CD14-positive monocyte (primary cell): Measurements from ENCODE around the gene PUSL1. TPM values are rescaled to one million over a fixed set of nuclear protein-coding genes. Genes with fewer than 3 reads are reported as not detected.

ENCODE experiments used
- DNase-seq, 3 donors: peaks; one replicate each; pipeline ENCODE4 v3.0.0-alpha.2; 2011 to 2022
- H2AFZ ChIP-seq: 2 replicates; pipeline ENCODE4 v1.6.0; 2012; ENCODE audit warnings: mild to moderate bottlenecking, low read depth, low read length, inconsistent platforms; ENCODE audit not compliant: insufficient read depth, poor library complexity, severe bottlenecking
- H3K27ac ChIP-seq, 2 donors: 1 replicate in 1 of 2; 2 replicates in 1 of 2; pipeline ENCODE4 v1.5.1; 2012 to 2013; ENCODE audit warnings: low read length in 2 of 2, control low read depth in 1 of 2, inconsistent platforms in 1 of 2, low read depth in 1 of 2, mild to moderate bottlenecking in 1 of 2
- H3K27me3 ChIP-seq, 2 donors: one replicate each; pipeline versions ENCODE4 v1.6.0 to v1.6.1; 2011 to 2013; ENCODE audit warnings: low read length in 2 of 2; ENCODE audit not compliant: control insufficient read depth in 2 of 2, insufficient read depth in 2 of 2
- H3K36me3 ChIP-seq, 2 donors: replicated peaks in 1 of 2; 1 replicate in 1 of 2; 2 replicates in 1 of 2; pipeline versions ENCODE4 v1.5.1 to v1.6.1; 2012 to 2013; ENCODE audit warnings: low read length in 2 of 2, control low read depth in 1 of 2, inconsistent platforms in 1 of 2, mild to moderate bottlenecking in 1 of 2; ENCODE audit not compliant: insufficient read depth in 2 of 2, control insufficient read depth in 1 of 2
- H3K4me1 ChIP-seq, 2 donors: 1 replicate in 1 of 2; 2 replicates in 1 of 2; pipeline versions ENCODE4 v1.5.1 to v1.6.1; 2012 to 2013; ENCODE audit warnings: low read length in 2 of 2, control low read depth in 1 of 2, inconsistent platforms in 1 of 2, mild to moderate bottlenecking in 1 of 2, moderate library complexity in 1 of 2; ENCODE audit not compliant: insufficient read depth in 2 of 2, control insufficient read depth in 1 of 2
- H3K4me2 ChIP-seq: replicated peaks from 2 replicates; pipeline ENCODE3; 2012; ENCODE audit warnings: low read length, moderate library complexity, mild to moderate bottlenecking; ENCODE audit not compliant: poor library complexity, severe bottlenecking; ENCODE audit errors: extremely low read depth
- H3K4me3 ChIP-seq, 3 experiments: fragments of 200-600 bp in 1 of 3; sonication (generic) in 1 of 3; replicated peaks in 1 of 3; 1 replicate in 2 of 3; 2 replicates in 1 of 3; pipeline ENCODE4 v1.5.1; 2011 to 2013; ENCODE audit warnings: low read length in 3 of 3, mild to moderate bottlenecking in 3 of 3, control low read depth in 2 of 3, low read depth in 2 of 3, inconsistent platforms in 1 of 3, moderate library complexity in 1 of 3
- H3K79me2 ChIP-seq: 2 replicates; pipeline ENCODE4 v1.6.0; 2012; ENCODE audit warnings: mild to moderate bottlenecking, control low read depth, inconsistent platforms, low read length, moderate library complexity; ENCODE audit not compliant: insufficient read depth
- H3K9ac ChIP-seq: 2 replicates; pipeline ENCODE4 v1.6.0; 2017; ENCODE audit warnings: low read length, mild to moderate bottlenecking; ENCODE audit not compliant: insufficient read depth, poor library complexity, severe bottlenecking
- H3K9me3 ChIP-seq, 2 donors: replicated peaks in 1 of 2; 1 replicate in 1 of 2; 2 replicates in 1 of 2; pipeline versions ENCODE4 v1.5.1 to v1.6.1; 2012 to 2013; ENCODE audit warnings: low read length in 2 of 2, control low read depth in 1 of 2; ENCODE audit not compliant: control insufficient read depth in 1 of 2, insufficient read depth in 1 of 2
- H4K20me1 ChIP-seq: 2 replicates; pipeline ENCODE4 v1.6.0; 2012; ENCODE audit warnings: mild to moderate bottlenecking, low read length, control low read depth, moderate library complexity; ENCODE audit not compliant: insufficient read depth
- H3K27ac Mint-ChIP-seq, 7 donors: one replicate each; pipeline ENCODE4 v1.8.0; 2020; ENCODE audit warnings: mild to moderate bottlenecking in 7 of 7, mixed read lengths in 7 of 7, moderate library complexity in 6 of 7, inconsistent platforms in 2 of 7
- H3K27me3 Mint-ChIP-seq, 3 donors: one replicate each; pipeline ENCODE4 v1.8.0; 2021 to 2022; ENCODE audit warnings: low read depth in 3 of 3, mild to moderate bottlenecking in 3 of 3, mixed read lengths in 3 of 3, moderate library complexity in 3 of 3, inconsistent platforms in 1 of 3
- H3K36me3 Mint-ChIP-seq, 2 donors: one replicate each; pipeline ENCODE4 v1.8.0; 2020; ENCODE audit warnings: mixed read lengths in 2 of 2, inconsistent platforms in 1 of 2, mild to moderate bottlenecking in 1 of 2
- H3K4me1 Mint-ChIP-seq: one replicate; pipeline ENCODE4 v1.8.0; 2020; ENCODE audit warnings: mild to moderate bottlenecking, mixed read lengths
- H3K4me3 Mint-ChIP-seq, 2 donors: one replicate each; pipeline ENCODE4 v1.8.0; 2020; ENCODE audit warnings: mild to moderate bottlenecking in 2 of 2, mixed read lengths in 2 of 2, moderate library complexity in 1 of 2
- H3K9me3 Mint-ChIP-seq, 7 donors: one replicate each; pipeline ENCODE4 v1.8.0; 2020 to 2022; ENCODE audit warnings: mixed read lengths in 7 of 7, mild to moderate bottlenecking in 6 of 7, moderate library complexity in 6 of 7, inconsistent platforms in 2 of 7
- CTCF ChIP-seq: fragments of 200-600 bp; IDR thresholded peaks from one replicate; pipeline ENCODE4 v1.8.0; 2022; ENCODE audit warnings: antibody characterized with exemption, mild to moderate bottlenecking
- WGBS: methylation state at CpG from one replicate; pipeline ENCODE4 v1.1.5; 2013; ENCODE audit warnings: missing lambda C conversion rate; ENCODE audit not compliant: insufficient coverage; 5-methylcytosine and 5-hydroxymethylcytosine counted together
- intact Hi-C, 2 donors: fragments of 100-400 bp; cut with micrococcal nuclease; formaldehyde crosslinking; loops; one replicate each; pipeline versions ENCODE4 v1.15.0 to v1.15.1; 2023
- polyA plus RNA-seq, 3 donors: library from polyadenylated mRNA; depleted of rRNA in 1 of 3; unstranded in 2 of 3; stranded (reverse) in 1 of 3; fragments of 300-500 nt in 2 of 3; fragments of >200 nt in 1 of 3; fragmentation: Illumina TruSeq in 2 of 3; gene quantifications; 1 replicate in 2 of 3; 2 replicates in 1 of 3; pipeline ENCODE4 v1.2.3, GENCODE V29; 2012 to 2021

Gene PUSL1
- polyA plus RNA-seq, 3 donors = 13.8 to 27.4 (median 14.8) TPM

DNA sequence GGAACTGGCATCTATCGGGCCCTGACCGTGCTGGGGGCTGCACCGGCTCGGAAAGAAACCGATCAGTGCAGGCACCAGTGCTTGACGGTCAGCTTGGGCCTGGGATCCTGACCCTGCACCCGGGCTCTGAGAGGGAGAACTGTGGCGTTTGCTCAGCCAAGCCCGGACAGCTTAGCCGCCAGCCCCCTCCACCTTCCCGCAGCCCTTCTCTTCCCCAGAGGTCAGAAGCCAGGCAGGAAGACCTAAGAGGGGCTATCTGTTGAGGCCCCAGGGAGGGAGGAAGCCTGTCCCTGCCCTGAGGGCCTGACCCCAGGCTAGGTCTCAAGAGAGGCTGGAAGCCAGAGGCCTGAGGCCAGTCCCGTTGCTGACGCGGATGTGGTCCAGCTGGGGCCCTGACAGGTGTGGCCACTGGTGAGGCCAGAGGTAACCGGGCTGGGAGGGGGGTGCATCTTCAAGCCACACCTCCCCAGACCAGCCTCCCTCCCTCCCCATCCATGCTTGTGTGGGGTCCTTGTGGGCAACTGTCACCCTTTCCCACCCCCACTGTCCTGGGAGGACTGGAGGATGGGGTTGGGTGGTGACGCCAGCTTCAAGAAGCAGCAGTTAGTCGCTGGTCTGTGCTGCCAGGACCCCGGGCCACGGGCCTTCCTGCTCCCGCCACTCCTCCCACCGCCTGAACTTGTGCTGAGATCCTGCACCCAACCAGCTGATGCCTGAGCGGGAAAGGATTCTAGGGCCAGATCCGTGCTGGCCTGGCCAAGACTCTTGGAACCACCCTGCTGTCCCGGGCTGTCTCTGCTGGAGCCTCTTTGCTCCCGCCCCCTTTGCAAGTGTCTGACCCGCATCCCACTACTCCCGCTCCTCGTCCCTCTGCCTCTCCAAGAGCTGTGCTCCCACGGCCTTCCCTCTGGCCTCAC, 43.4 kb downstream of the PUSL1 start:
- WGBS = 85% methylated on average over 22 of the region's 29 CpGs
- no peak overlapping the region for H3K27ac Mint-ChIP-seq
- H3K9me3 Mint-ChIP-seq = peaks cover 0 to 10% (median 4%) of the 10 kb centered on the region in 7 donors
- Histone ChIP-seq H3K27me3 (peaks cover 11 to 38% of the 10 kb centered on the region in 2 donors), H3K36me3 (no peaks in the 10 kb centered on the region), H3K79me2 (peaks cover 17% of the 10 kb centered on the region), H3K4me2 (peak overlapping the region; percentile 15), H3K27ac (no peak overlapping the region), H3K9ac (no peak overlapping the region), H3K9me3 (no peaks in the 10 kb centered on the region), H3K4me1 (peaks cover 11 to 17% of the 10 kb centered on the region in 2 donors), H2AFZ (no peak overlapping the region), H3K4me3 (no peak overlapping the region), H4K20me1 (peaks cover 14% of the 10 kb centered on the region)
- no peak for TF ChIP-seq CTCF
- intact Hi-C loops = no loop called here
- H3K4me3 Mint-ChIP-seq = peak overlapping the region; percentile 57 to 69
- peaks cover 30 to 66% (median 43%) of the 10 kb centered on the region in 3 donors for H3K27me3 Mint-ChIP-seq
- DNase-seq = no peak
- H3K4me1 Mint-ChIP-seq = peaks cover 14% of the 10 kb centered on the region
- peaks cover 0 to 6% of the 10 kb centered on the region in 2 donors for H3K36me3 Mint-ChIP-seq

- DNase-seq = no peak
- Mint-ChIP-seq H3K9me3 (peaks cover 0 to 10% (median 4%) of the 10 kb centered on the region in 7 donors), H3K4me1 (peaks cover 6% of the 10 kb centered on the region), H3K27ac (no peak overlapping the region), H3K36me3 (peaks cover 0 to 6% of the 10 kb centered on the region in 2 donors), H3K27me3 (peaks cover 39 to 72% (median 50%) of the 10 kb centered on the region in 3 donors), H3K4me3 (peak overlapping the region in 1 of 2 donors; percentile 69)
- Histone ChIP-seq H3K79me2 (peaks cover 6% of the 10 kb centered on the region), H3K4me2 (no peak overlapping the region), H2AFZ (no peak overlapping the region), H3K27me3 (peaks cover 11 to 49% of the 10 kb centered on the region in 2 donors), H3K9me3 (no peaks in the 10 kb centered on the region), H3K9ac (no peak overlapping the region), H4K20me1 (peaks cover 6% of the 10 kb centered on the region), H3K4me1 (peaks cover 6 to 9% of the 10 kb centered on the region in 2 donors), H3K27ac (no peak overlapping the region), H3K36me3 (no peaks in the 10 kb centered on the region), H3K4me3 (no peak overlapping the region)
- TF ChIP-seq CTCF = no peak
- intact Hi-C loops = no loop called here
- WGBS = 42% methylated on average over 3 of the region's 5 CpGs
Observed at GRCh38 chr1:1352786-1353388, 44.5 kb downstream of the PUSL1 start.
